Activated T-helper 2 cell treated with anti-CD3 and anti-CD28 coated beads, Interferon-gamma antibody, Interleukin-2, Interleukin-4, amounts not matched to agents 10 μg/mL and 5 μg/mL and 100 μg/mL, durations not matched to agents 14 hours and 24 hours and 36 hours (primary cell): Measurements from ENCODE around the gene RGS19. TPM values are rescaled to one million over a fixed set of nuclear protein-coding genes. Genes with fewer than 3 reads are reported as not detected.

Experiments used
- total RNA-seq: library from RNA; stranded (reverse); gene quantifications from 2 replicates; pipeline ENCODE4 v1.2.3, GENCODE V29; 2022

The RGS19 gene
- total RNA-seq, 1 donor from 2014 or later, result 42.0 TPM

Other genes with a start within 250 kb of the RGS19 start
- 1.1 and 1.9 TPM in 2 replicates for gene ZBTB46, start 248.3 kb downstream of the RGS19 start, total RNA-seq
- gene ABHD16B, start 218.0 kb downstream of the RGS19 start, total RNA-seq, result 0.16 TPM in 1 of 2 replicates, not detected in the other
- gene TPD52L2, start 214.2 kb downstream of the RGS19 start, total RNA-seq, result 62.5 and 66.7 TPM in 2 replicates
- gene DNAJC5, start 184.4 kb downstream of the RGS19 start, total RNA-seq, result 38.1 and 40.0 TPM in 2 replicates
- gene UCKL1, start 123.1 kb downstream of the RGS19 start, total RNA-seq, result 48.7 and 51.2 TPM in 2 replicates
- gene ZNF512B, start 109.6 kb downstream of the RGS19 start, total RNA-seq, result 26.2 and 27.0 TPM in 2 replicates
- gene SAMD10, start 99.9 kb downstream of the RGS19 start, total RNA-seq, result 23.4 and 25.3 TPM in 2 replicates
- 68.9 and 70.3 TPM in 2 replicates for gene PRPF6, start 98.4 kb downstream of the RGS19 start, total RNA-seq
- gene C20orf204, start 43.3 kb downstream of the RGS19 start, total RNA-seq, result 3.8 and 4.3 TPM in 2 replicates
- 1.0 and 1.1 TPM in 2 replicates for gene SOX18, start 29.9 kb downstream of the RGS19 start, total RNA-seq
- gene TCEA2, start 16.3 kb downstream of the RGS19 start, total RNA-seq, result 49.0 and 49.9 TPM in 2 replicates
- 0.32 and 0.41 TPM in 2 replicates for gene OPRL1, start 564 bp upstream of the RGS19 start, total RNA-seq
- gene LKAAEAR1, start 4.9 kb upstream of the RGS19 start, total RNA-seq, result 0.21 and 0.25 TPM in 2 replicates
- gene NPBWR2, start 28.0 kb upstream of the RGS19 start, total RNA-seq, result not detected in 2 replicates
- gene MYT1, start 84.9 kb upstream of the RGS19 start, total RNA-seq, result not detected in 2 replicates
- gene PCMTD2, start 176.2 kb upstream of the RGS19 start, total RNA-seq, result 31.7 and 32.7 TPM in 2 replicates